NCI-H2171 (cell line): ENCODE data around the gene KPTN.

Experiments
- DNase-seq: peaks from one replicate; lab custom pipeline; 2025; lab: John Stamatoyannopoulos, UW

KPTN gene

GRCh38 chr19:47469719-47470118 lies 14.3 kb downstream of the KPTN start:
- peak; percentile 83 for DNase-seq

DNA sequence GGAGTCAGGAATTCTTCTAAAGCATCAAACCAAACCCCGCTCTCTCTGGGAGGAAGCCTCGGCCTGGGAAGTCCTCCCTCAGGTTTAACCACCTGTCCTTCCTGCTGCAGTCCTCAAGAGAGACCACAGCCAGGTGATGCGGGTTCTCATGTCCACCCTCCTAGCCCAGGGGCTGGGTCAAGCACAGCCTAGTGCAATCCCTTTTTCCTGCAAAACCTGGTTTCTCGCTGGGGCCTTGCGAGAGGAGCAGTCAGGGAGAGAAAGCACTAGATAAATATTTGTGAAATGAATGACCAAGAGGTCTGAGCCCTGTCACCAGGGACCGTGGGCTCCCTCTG lies 14.7 kb downstream of the KPTN start:
- DNase-seq: no peak

GRCh38 chr19:47467914-47468313 lies 16.1 kb downstream of the KPTN start:
- DNase-seq: no peak

DNA sequence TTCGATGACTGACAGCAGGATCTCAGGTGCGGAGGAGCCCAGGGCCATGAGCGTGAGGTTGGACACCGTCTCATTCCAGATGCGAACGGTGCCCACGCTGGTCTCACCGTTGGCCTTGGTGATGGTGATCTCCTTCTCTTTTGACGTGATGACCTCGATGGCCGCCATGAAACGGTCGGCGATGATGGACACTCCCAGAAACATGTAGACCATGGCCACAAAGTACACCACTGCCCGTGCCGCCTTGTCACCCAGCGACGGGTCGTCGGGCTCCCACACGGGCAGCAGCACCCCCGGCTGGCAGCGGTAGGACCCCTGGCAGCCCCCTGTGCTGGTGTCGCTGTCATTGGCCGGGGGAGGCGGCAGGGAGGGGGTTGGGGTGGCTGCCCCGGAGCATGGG lies 18.1 kb downstream of the KPTN start:
- DNase-seq: no peak

DNA sequence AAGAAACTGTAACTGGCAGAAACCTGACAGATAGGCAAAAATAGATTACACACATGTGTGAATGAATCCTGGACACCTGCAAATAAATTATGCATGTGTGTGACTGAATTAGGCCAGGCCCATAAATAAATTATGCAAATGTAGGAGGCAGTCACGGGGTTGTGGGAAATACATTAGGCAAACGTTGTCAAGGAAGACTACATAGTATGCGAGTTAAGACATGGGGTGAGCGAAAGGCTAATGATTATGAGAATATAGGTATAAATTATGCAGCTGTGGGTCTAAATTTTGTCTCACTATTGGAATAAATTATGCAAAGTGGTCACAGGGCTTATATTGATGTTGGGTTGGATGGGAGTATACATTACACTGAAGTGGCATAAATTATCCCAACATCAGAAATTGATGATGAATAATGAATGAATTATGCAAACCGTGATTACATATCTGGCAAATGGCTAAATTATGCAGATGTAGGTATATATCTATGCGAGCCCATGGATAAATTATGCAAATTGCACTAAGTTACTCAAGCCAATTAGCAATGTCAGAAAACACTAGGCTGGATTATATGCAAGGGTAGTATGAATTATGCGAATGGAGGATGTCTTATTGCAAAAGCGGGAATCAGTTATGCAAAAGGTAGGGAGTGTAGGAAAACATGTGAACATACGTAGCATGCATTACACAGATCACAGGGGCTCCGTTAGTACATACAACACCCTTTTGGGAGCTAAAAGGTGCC lies 19.2 kb downstream of the KPTN start:
- DNase-seq: no peak

GRCh38 chr19:47461876-47462275 lies 22.1 kb downstream of the KPTN start:
- no peak for DNase-seq

DNA sequence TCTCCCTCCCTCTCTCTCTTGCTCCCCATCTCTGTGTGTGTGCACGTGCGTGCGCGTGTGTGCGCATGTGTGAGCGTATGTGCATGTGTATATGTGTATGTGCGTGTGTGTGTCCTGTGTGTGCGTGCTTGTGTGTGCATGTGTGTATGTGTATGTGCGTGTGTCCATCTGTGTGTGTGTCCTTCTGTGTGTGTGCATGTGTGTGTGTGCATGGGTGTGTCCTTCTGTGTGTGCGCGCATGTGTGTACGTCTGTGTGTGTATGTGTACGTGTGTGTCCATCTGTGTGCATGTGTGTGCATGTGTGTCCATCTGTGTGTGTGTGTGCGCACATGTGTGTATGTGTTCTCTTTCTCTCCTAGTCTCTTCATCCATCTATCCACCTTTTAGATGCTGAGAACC lies 24.5 kb downstream of the KPTN start:
- no peak for DNase-seq

DNA sequence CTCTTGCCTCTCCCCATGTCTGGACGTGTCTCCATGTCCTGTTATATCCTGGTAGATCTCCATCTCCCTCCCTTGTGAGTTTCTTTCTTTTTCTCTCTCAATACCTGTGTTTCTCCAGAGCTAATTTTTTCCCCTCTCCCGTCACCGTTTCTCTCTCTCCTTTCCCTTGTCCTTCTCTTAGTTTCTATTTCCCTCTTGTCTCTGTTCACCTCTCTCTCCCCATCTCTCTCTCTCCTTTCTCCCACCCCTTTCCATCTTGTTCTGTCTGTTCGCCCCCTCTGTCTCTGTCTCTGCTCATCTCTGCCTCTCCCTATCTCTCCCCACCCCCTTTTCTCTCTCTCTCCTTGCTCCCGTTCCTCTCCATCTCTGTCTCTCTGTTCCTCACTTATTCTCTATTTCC lies 25.3 kb downstream of the KPTN start:
- no peak for DNase-seq

DNA sequence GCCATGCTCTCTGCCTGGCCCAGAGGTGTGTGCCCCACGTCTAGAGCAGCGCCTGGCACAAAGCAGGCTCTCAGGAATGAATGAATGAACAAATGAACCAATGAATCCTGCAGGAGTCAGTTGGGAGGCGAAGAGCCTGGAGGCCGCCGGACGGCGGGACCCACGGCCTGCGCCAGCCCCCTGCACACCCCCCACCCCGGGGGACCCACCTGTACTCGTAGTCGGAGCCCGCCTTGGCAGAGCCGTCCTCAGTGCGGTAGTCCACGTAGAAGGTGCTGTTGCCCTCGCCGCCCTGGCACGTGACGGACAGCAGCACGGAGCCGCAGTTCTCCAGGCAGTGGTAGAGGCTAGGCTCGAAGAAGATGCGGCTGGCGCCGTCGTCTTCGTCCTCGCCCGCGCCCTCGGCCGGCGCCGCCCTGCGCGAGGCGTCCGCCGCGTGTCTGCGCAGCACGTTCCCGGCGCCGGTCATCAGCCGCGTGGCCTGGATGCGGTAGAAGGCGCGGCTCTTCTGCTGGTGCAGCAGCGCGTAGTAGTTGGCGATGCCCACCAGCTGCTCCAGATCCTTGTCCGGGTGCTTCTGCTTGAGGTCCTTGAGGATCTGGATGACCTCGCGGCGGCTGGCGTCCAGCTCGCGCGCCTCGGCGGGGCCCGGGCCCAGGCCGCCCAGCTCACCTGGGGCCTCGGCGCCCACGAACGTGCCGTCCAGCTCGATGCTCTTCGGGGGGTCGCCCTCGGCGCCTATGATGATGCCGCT lies 27.1 kb downstream of the KPTN start:
- no peak for DNase-seq

- DNase-seq: no peak
Observed at GRCh38 chr19:47450478-47450877, 33.5 kb downstream of the KPTN start.

DNA sequence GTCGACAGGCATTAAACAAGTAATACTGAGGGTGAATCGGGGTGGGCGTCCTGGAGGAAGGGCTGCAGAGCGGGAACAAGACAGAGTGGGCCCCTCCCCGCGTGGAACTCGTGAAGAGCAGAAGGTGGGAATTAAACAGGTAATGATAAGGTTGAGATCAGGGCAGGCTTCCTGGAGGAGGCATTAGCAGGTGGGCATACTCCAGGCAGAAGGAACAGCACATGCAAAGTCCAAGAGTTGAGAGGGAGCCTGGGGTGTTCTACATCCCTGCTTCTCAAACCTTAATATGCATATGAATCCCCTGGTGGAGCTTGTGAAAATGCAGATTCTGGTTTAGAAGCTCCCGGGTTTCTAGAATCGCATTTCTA lies 35.7 kb downstream of the KPTN start:
- DNase-seq: no peak

DNA sequence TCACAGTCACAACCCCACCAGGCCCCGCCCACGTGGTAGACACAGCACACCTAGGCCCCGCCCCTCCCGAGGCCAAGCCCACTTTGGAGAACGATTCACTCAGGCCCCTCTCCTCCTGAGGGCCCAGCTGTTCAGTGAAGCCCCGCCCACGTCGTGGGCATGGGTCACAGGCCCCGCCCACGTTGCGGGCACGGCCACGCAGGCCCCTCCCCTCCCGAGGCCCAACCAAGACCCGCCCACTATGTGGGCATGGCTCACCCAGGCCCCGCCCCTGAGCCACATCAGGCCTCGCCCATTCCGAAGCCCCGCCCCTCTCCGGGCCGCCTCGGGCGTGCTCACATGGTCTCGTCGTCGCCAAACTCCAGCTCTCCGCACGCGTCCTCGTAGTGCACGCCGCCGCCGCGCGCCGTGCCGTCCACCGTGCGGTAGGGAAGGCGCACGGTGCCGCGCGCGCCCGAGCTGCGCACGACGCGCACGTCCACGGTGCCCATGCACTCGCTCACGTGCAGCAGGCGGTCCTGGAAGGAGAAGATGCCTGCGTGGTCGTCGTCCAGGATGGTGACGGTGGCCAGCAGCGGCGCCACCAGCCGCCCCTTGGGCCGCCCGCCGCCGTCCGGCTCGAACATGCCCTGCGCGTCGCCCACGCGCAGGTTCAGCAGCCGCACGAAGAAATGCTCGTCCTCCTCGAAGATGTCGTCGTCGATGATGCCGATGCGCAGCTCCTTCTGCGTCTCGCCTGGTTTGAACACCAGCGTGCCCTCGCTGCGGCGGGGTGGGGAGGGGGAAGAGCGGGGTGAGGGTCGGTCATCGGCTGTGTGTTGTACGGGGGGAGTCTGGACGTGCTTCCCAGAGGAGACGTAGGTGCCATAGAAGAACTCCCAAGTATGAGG lies 36.3 kb downstream of the KPTN start:
- no peak for DNase-seq

- DNase-seq: no peak
Observed at GRCh38 chr19:47446534-47447469, 37.2 kb downstream of the KPTN start.

DNA sequence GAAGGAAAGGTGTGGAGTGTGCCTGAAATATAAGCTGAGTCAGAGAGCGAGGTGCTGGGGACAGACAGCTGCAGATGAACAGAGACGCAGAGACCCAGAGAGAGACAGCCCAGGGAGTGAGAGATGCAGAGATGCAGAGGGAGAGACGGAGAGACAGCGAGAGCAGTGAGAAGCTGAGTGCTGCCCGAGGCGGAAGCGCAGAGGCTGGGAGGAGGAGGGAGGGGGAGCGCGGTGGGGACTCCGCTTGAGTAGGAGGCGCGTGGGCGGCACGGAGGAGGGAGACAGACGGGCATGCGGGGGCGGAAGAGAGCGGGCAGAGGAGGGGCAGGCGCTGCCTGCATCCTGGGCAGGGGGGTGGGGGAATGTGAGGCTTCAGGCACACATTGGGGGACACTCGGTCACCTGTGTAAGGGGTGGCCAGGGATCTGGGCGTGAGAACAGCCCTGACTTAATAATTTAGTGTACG lies 38.0 kb downstream of the KPTN start:
- DNase-seq: peak; percentile 59

DNA sequence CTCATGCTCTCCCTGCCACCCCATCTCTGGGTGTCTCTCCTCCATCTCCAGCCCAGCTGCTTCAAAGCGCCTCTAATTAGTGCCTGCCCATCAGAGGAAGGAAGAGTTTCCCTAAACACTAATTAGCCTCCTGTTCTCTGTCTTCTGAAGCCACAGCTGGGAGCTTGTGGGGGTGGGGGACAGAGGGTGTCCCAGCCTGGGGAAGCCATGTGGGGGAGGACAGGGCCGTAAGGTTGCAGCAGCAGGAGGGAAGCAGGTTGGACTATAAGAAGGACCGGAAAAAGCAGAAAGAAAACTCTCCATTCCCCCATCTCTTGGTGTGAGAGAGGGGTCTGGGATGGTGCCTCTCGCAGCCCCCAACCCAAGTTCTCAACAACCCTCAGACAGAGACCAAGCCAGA lies 38.5 kb downstream of the KPTN start:
- no peak for DNase-seq

- no peak for DNase-seq
Observed at GRCh38 chr19:47444388-47444821, 39.6 kb downstream of the KPTN start.

DNA sequence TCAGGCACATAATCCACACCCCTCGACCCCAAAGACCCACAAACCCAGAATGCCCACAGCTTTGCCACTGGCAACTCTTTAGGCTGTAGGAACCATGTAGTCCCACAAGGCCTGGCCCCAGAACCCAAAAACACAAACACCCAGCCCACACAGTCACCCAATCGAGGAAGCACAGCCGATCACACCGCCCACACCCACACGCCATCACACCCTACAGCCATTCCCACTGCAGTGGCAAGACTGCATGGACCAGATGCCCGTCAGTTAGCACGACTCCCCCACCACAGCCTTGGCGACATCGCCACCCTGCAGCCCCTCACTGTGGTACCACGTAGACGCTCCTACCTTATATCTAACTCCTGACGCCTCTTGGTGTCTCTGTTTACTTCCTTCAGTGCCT lies 40.7 kb downstream of the KPTN start:
- DNase-seq: no peak

- no peak for DNase-seq
Observed at GRCh38 chr19:47438793-47439220, 45.2 kb downstream of the KPTN start.

- no peak for DNase-seq
Observed at GRCh38 chr19:47437500-47437899, 46.5 kb downstream of the KPTN start.

- DNase-seq: peak; percentile 45
Observed at GRCh38 chr19:47436712-47437401, 47.2 kb downstream of the KPTN start.

- DNase-seq: no peak
Observed at GRCh38 chr19:47435883-47436417, 48.1 kb downstream of the KPTN start.
